Fibroblast of gingiva (primary cell): ENCODE data around the gene PXMP4.

ENCODE experiments used
- DNase-seq: peaks from one replicate; pipeline ENCODE4 v3.0.0-alpha.2; 2011; ENCODE audit warnings: low read depth

PXMP4 gene

GRCh38 chr20:33654680-33655161 lies 65.4 kb downstream of the PXMP4 start:
- no peak for DNase-seq

- no peak for DNase-seq
Observed at GRCh38 chr20:33653900-33654596, 66.1 kb downstream of the PXMP4 start.

GRCh38 chr20:33653218-33653899 lies 66.8 kb downstream of the PXMP4 start:
- peak; percentile 54 for DNase-seq
